Transverse colon (tissue), 4 donors: ENCODE results near the gene FDXR. TPM values are rescaled to one million over a fixed set of nuclear protein-coding genes. Genes with fewer than 3 reads are reported as not detected.

Experiments used
- DNase-seq: peaks from one replicate; pipeline ENCODE4 v3.0.0-alpha.2; 2019
- H3K27ac ChIP-seq, 4 donors: fragments of 200-600 bp; sonication (generic); 2 replicates each; pipeline ENCODE4 v1.5.1; 2016 to 2018; ENCODE audit warnings: inconsistent platforms in 4 of 4
- H3K27me3 ChIP-seq: fragments of 200-600 bp; sonication (generic); 2 replicates; pipeline ENCODE4 v1.5.1; 2017; ENCODE audit warnings: inconsistent platforms
- H3K36me3 ChIP-seq, 4 donors: fragments of 200-600 bp; sonication (generic); 2 replicates each; pipeline ENCODE4 v1.5.1; 2017 to 2019; ENCODE audit warnings: inconsistent platforms in 4 of 4
- H3K4me1 ChIP-seq, 4 donors: fragments of 200-600 bp; sonication (generic); 2 replicates each; pipeline ENCODE4 v1.5.1; 2017 to 2020; ENCODE audit warnings: inconsistent platforms in 4 of 4
- H3K4me3 ChIP-seq, 4 donors: fragments of 200-600 bp; sonication (generic); 1 replicate in 1 of 4; 2 replicates in 3 of 4; pipeline versions ENCODE4 v1.5.1 to v1.6.1; 2017 to 2019; ENCODE audit warnings: inconsistent platforms in 4 of 4
- H3K9me3 ChIP-seq, 2 donors: fragments of 200-600 bp; sonication (generic); 2 replicates each; pipeline ENCODE4 v1.5.1; 2017 to 2019; ENCODE audit warnings: inconsistent platforms in 2 of 2
- EP300 ChIP-seq: sonication (generic); formaldehyde crosslinking; IDR thresholded peaks from one replicate; pipeline ENCODE4 v1.6.1; 2017; ENCODE audit warnings: antibody characterized with exemption, low read depth
- POLR2A ChIP-seq: fragments of 450-650 bp; IDR thresholded peaks from one replicate; pipeline ENCODE4 v1.6.1; 2016; ENCODE audit warnings: antibody characterized with exemption, mild to moderate bottlenecking, moderate library complexity
- POLR2AphosphoS5 ChIP-seq, 3 donors: sonication (generic); formaldehyde crosslinking; IDR thresholded peaks; one replicate each; pipeline ENCODE4 v1.6.1; 2016; ENCODE audit warnings: antibody characterized with exemption in 3 of 3
- WGBS, 2 donors: methylation state at CpG; one replicate each; pipeline ENCODE4 v1.1.5; 2018; ENCODE audit warnings: low coverage in 1 of 2; 5-methylcytosine and 5-hydroxymethylcytosine counted together
- in situ Hi-C, 4 donors: fragments of 200-750 bp; cut with MboI; loops; one replicate each; pipeline versions ENCODE4 v1.15.0 to v1.15.1; 2017; ENCODE audit warnings: low sequenced_read_pairs in 3 of 4, low pct_ligation_motif_present in 1 of 4, low pct_unique_long_range_greater_than_20kb in 1 of 4
- intact Hi-C: fragments of 100-400 bp; cut with DNase I; formaldehyde crosslinking; loops from one replicate; pipeline ENCODE4 v1.15.1; 2023; ENCODE audit warnings: low total_unique reads
- total RNA-seq, 4 donors: library from RNA; depleted of rRNA; stranded (reverse); fragments of >200 nt; gene quantifications; one replicate each; pipeline ENCODE4 v1.1.0, GENCODE V29; 2016
- TF ChIP-seq, protein P1 (sequence below), 5 experiments: fragments of 200-600 bp in 3 of 5; fragments of 450-650 bp in 2 of 5; sonication (generic) in 3 of 5; IDR thresholded peaks; 1 replicate in 2 of 5; 2 replicates in 3 of 5; pipeline ENCODE4 v1.5.1; 2016 to 2017; ENCODE audit warnings: antibody characterized with exemption in 5 of 5, inconsistent platforms in 3 of 5, mild to moderate bottlenecking in 2 of 5, moderate library complexity in 1 of 5

FDXR gene
- total RNA-seq, 4 donors from 2014 or later, result 5.8 to 16.2 (median 10.4) TPM

DNA sequence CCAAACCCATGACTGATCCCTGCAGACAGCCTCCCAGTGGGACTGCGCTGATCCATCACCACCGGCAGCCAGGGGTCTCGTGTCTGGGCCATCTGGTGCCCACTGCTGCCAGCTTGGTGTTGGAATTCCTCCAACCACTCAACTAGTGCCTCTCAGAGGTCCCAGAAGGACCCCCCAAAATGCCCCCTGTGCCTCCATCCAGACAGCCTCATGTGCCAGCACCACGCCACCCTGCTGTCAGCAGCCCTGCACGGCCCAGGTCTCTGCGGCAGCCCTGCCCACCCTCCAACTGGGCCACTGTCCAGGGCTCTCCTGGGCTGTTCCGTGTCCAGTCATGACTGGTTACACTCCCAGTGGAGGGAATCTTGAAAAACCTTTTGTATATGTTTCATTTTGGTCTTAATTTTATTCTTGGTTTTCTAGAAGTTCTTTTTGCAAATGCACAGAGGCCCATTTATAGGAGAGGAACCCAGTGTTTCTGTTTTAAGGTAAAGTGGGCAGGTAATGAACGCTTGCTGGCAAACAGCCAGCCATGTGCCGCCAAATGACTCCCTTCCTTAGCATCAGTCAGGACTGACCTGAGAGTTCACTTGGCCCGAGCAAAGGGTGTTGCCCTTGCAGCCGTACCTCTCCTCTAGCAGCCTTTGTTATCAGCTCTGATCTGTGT lies 47.7 kb downstream of the FDXR start:
- H3K9me3 ChIP-seq, result no peaks in the 10 kb centered on the region
- intact Hi-C loops (no loop called here), in situ Hi-C loops (no loop called here)
- H3K4me1 ChIP-seq, result no peaks in the 10 kb centered on the region
- no peaks in the 10 kb centered on the region for H3K36me3 ChIP-seq
- no peak overlapping the region for H3K4me3 ChIP-seq
- TF ChIP-seq EP300 (no peak), POLR2AphosphoS5 (IDR thresholded peaks at IDR 0.05) (no peak), POLR2A (no peak)
- TF ChIP-seq, protein P1, sequence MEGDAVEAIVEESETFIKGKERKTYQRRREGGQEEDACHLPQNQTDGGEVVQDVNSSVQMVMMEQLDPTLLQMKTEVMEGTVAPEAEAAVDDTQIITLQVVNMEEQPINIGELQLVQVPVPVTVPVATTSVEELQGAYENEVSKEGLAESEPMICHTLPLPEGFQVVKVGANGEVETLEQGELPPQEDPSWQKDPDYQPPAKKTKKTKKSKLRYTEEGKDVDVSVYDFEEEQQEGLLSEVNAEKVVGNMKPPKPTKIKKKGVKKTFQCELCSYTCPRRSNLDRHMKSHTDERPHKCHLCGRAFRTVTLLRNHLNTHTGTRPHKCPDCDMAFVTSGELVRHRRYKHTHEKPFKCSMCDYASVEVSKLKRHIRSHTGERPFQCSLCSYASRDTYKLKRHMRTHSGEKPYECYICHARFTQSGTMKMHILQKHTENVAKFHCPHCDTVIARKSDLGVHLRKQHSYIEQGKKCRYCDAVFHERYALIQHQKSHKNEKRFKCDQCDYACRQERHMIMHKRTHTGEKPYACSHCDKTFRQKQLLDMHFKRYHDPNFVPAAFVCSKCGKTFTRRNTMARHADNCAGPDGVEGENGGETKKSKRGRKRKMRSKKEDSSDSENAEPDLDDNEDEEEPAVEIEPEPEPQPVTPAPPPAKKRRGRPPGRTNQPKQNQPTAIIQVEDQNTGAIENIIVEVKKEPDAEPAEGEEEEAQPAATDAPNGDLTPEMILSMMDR (IDR thresholded peaks at IDR 0.05), result no peak
- H3K27me3 ChIP-seq, result no peaks in the 10 kb centered on the region
- no peak overlapping the region for H3K27ac ChIP-seq
- no peak for DNase-seq
- 81 to 100% methylated on average over 1 to 10 of the region's 11 CpGs for WGBS, 2 donors

DNA sequence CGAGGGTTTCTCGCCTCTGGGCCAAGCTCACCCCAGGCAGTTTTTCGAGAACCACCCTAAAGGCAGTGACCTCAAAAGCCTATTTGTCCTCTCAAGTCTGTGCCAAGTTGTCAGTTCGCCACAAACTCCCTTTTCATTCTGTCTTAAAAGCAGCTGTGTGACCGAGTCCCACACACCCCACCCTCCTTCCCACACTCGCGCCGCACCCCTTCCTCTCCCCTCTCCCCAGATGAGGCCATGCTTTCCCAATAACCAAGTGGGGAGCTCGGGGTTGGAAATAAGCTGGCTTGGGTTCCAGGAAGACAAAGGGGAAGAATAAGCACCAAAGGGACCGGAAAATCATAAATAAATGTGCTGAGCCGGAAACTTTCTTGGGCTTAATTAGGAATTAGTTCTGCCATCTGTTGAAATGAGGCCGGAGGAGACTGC lies 49.8 kb downstream of the FDXR start:
- in situ Hi-C loops, result no loop called here
- no peaks in the 10 kb centered on the region for H3K27me3 ChIP-seq
- H3K36me3 ChIP-seq, result no peaks in the 10 kb centered on the region
- H3K4me3 ChIP-seq, result no peak overlapping the region
- 76 to 80% methylated on average over 2 to 12 of the region's 12 CpGs for WGBS, 2 donors
- H3K9me3 ChIP-seq, result no peaks in the 10 kb centered on the region
- peak overlapping the region in 1 of 4 donors; percentile 55 for H3K27ac ChIP-seq
- no peak for TF ChIP-seq POLR2A
- TF ChIP-seq POLR2AphosphoS5 (IDR thresholded peaks at IDR 0.05), result no peak
- no peak for TF ChIP-seq EP300
- TF ChIP-seq, protein P1 (IDR thresholded peaks at IDR 0.05), result no peak
- intact Hi-C loops, result no loop called here
- no peak for DNase-seq
- H3K4me1 ChIP-seq, result no peaks in the 10 kb centered on the region

DNA sequence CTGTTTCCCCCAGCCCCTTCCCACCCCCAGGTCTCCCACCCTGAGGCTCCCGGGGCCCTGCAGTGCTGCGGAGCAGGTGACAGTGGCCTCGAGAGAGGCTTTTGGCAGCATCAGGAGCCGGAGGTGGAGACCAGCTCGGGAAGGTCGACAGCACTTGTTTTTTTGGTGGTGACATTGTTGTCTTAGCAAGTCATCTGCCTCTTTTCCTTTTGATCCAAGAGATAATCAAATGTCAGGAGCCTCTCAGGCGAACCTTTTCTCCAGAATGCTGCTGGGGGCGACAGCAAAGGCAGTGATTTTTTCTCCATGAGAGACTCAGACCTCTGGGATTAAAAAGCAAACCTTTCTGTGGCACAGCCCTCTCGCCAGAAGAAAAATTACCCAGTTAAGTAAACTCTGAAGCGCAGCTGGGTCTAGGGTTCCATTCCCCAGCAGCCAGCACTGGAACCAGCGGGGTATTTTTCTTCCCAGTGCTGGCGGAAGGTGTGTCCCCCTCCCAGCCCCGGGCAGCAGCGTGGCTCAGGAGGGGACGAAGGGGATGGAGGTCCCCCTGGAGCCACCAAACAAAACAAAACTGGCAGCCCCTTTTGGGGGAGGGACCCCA lies 50.4 kb downstream of the FDXR start:
- Histone ChIP-seq H3K4me3 (no peak overlapping the region), H3K27ac (peak overlapping the region in 1 of 4 donors; percentile 55), H3K9me3 (no peaks in the 10 kb centered on the region), H3K36me3 (no peaks in the 10 kb centered on the region), H3K4me1 (no peaks in the 10 kb centered on the region), H3K27me3 (no peaks in the 10 kb centered on the region)
- WGBS, 2 donors, result 84% methylated on average over 15 of the region's 15 CpGs; no CpG with 5 or more reads in 1 of the 2 donors
- DNase-seq, result no peak
- TF ChIP-seq POLR2A (no peak), EP300 (no peak), POLR2AphosphoS5 (IDR thresholded peaks at IDR 0.05) (no peak)
- TF ChIP-seq, protein P1 (IDR thresholded peaks at IDR 0.05), result no peak
- in situ Hi-C loops (no loop called here), intact Hi-C loops (no loop called here)

DNA sequence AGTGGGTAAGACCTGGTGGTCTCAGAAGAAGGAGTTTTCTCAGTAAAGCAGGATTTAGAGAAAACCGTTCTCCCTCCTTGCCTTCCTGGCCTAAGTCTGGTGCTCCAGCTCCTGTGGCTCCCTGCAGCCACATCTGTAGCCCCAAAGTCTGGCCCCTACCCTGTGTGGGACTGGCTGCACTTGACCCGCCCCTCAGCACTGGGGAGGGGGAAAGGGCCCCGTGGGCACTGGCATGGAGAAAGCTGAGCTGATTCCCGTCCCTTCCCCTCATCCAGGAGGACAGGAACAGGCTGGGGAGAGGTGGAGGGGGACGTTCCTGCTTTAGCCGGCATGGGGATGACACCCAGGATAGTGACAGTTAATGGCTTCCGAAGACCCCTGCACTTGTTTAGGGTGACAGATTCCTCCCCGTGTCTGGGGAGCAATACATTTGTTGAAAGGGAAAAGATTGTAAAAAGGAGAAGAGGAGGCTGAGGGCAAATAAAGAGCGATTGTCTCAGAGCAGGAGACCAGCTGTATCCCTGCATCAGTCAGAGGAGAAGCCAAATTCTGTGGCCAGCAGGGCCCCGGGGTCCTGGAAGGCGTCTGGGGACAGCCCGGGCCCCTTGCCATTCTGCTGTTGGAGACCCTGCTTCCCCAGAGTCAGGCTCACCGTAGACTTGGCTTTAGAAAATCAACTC lies 51.0 kb downstream of the FDXR start:
- peak overlapping the region in 1 of 4 donors; percentile 55 for H3K27ac ChIP-seq
- H3K4me3 ChIP-seq, result no peak overlapping the region
- no peak for DNase-seq
- no peaks in the 10 kb centered on the region for H3K36me3 ChIP-seq
- in situ Hi-C loops, result no loop called here
- WGBS, 2 donors, result 77 to 89% methylated on average over 6 to 13 of the region's 13 CpGs
- no peaks in the 10 kb centered on the region for H3K27me3 ChIP-seq
- no peaks in the 10 kb centered on the region for H3K4me1 ChIP-seq
- TF ChIP-seq EP300, result no peak
- TF ChIP-seq, protein P1 (IDR thresholded peaks at IDR 0.05), result no peak
- TF ChIP-seq POLR2A, result no peak
- TF ChIP-seq POLR2AphosphoS5 (IDR thresholded peaks at IDR 0.05), result no peak
- intact Hi-C loops, result no loop called here
- H3K9me3 ChIP-seq, result no peaks in the 10 kb centered on the region
